HG02973 (cell line): Measurements from ENCODE around the gene MAGI1.
"Not testable (repeated sequence)": the region's sequence is repeated elsewhere in the genome, so short reads cannot be mapped to it uniquely, and the experiment has no call there.

Source experiments
- ATAC-seq: cut with Tn5 transposase; IDR thresholded peaks from one replicate; pipeline ENCODE4 v1.9.1; 2021; ENCODE audit warnings: moderate library complexity; ENCODE audit not compliant: unreplicated experiment

Gene MAGI1

DNA sequence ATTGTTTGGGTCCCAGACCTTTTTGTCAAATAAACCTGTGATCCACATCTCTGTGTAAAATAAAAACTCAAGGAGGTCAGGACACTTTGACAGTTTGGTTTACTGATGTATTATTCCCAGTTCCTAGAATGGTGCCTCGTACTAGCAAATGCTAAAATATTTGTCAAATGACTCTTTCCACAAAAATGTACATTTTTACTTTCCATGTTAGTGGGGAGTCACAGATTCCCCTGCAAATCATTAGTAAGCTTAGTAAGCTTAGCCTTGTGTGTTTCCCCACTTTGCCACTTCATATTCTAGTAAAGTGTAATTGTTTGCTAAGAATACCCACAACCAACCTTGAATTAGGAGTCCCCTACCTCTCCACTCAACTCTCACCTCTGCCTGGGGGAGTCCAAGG lies 2.4 kb upstream of the MAGI1 start:
- ATAC-seq = no peak

DNA sequence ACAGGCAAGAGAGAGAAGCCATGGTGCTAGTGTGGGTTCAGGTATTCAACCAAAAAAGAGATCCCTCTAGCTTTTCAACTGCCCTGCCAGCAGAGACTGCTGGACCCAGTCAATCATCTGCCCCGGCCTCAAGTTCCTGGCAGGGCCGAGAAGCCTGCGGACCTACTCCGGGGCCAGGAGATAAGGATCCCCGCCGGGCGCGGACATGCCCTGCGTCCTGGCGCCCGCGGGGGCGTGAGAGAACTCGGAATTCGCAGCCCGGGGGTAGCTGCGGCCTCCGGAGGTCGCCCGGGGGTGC lies 821 bp upstream of the MAGI1 start:
- ATAC-seq = no peak

DNA sequence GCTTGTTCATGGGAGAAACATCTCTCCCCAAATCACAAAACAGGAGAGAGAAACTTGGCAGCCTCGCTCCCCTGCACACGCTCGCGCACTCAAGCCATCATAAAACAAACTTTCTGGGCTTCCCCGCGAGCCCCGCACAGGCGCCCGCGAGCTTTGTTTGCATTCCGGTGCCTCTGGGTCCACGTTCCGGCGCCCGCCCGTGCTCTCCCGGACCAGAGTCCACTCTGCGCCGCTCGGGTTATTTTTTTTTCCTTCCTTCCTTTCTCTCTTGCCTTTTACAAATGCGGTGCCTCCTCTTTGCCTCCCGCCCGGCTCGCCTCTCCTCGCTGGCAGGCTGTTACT lies 363 bp downstream of the MAGI1 start:
- ATAC-seq = peak; percentile 32

DNA sequence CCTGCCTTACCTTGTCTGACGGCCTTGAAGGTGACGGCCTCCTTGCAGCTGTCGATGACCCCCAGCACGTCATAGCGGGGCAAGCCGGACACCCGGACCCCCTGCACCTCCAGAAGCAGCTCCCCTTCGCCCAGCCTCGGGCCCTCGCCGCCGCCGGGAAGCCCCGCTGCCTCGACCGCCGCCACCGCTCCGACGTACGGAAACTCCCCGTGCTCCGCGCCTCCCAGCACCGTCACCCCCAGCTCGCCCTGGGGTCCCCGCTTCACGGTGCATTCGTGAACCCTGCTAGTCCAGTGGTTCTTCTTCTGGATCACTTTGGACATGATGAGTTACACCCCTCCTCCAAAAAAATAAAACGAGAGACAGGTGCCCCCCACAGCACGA lies 740 bp downstream of the MAGI1 start:
- ATAC-seq = no peak

DNA sequence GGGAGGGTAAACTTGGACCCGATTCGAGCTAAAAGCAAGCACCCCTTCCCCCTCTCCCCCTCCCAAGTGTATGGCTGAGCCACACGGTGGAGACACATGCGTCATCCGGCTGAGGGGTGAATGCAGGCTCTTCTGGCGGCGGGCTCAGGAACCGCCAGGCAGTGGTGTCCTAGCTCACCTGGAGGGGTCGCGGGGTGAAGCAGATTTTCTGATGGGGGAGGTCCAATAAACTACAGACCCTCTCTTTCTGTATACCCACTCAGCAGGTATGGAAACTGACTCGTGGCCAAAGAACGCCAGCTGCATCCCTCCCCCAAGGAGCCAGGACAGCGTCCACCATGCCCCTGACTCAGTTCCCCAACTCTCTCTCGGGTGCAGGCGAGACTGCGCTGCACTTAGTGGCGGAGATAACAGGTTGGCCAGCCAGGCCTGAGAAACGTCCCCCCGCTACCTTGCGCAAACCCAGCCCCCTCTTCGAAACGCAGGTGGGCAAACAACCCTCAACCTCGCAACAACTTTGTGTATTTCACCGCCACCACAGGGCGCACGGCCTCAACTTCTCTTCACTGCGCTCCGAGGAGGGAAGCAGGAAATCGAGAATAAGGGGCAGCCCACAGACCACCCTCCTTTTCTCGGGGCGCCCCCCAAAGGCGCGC lies 1.3 kb downstream of the MAGI1 start:
- no peak for ATAC-seq

DNA sequence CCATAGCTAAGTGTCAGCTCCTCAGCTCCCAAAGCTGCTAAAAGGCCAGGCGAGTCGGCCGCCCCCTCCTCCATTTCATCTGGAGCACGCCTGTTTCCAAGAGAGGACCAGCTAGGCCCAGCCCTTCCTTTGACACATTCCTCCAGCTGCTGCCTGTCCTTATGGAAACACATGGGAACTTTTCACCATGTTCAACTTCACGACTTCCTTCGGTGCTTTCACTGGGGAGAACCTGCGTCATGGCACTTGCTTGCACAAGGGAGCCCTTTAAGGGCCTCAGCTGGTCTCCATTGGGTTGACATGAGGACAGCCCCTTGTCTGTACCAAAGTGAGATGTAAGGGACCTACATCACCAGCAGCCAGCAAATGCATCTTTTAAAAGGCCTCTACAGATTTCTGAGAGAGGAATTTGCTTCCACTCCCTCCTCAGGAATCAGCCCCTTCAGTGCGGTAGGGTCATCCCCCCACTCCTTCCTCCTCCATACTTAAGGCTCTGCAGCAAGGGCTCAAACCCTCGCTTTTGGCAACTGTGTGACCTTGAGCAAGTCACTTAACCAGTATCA lies 2.1 kb downstream of the MAGI1 start:
- no peak for ATAC-seq

DNA sequence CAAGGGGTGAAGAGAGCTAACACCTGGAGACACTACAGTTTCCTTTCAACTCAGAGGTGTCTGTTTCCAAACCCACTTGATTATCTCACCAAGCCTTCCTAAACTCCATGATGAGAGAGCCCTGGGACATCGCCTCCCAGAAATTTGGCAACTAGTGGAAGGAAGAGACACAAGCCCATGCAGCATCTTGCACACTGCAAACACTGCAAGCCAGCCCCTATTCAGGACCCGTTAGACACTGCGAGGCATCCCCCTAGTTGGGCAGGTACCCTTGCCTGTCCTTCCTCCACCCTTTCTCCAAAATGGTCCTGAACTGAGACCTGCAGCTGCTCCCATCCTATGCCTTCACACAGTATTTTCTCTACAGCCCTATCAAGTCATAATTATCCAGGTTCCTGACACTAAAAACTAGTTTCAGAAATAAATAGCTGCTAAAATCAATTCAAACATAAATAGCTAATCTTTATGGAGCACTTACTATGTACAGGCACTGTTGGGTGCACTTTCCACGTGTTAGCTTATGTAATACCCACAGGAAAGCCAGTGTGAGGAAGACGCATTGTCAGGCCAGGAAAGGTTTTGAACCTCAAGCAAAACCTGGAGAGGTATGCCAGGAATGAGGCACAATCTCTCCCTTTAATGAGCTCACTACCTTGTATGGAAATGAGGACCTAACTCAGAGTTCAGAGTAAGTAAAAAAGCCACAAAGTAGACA lies 2.8 kb downstream of the MAGI1 start:
- no peak for ATAC-seq

DNA sequence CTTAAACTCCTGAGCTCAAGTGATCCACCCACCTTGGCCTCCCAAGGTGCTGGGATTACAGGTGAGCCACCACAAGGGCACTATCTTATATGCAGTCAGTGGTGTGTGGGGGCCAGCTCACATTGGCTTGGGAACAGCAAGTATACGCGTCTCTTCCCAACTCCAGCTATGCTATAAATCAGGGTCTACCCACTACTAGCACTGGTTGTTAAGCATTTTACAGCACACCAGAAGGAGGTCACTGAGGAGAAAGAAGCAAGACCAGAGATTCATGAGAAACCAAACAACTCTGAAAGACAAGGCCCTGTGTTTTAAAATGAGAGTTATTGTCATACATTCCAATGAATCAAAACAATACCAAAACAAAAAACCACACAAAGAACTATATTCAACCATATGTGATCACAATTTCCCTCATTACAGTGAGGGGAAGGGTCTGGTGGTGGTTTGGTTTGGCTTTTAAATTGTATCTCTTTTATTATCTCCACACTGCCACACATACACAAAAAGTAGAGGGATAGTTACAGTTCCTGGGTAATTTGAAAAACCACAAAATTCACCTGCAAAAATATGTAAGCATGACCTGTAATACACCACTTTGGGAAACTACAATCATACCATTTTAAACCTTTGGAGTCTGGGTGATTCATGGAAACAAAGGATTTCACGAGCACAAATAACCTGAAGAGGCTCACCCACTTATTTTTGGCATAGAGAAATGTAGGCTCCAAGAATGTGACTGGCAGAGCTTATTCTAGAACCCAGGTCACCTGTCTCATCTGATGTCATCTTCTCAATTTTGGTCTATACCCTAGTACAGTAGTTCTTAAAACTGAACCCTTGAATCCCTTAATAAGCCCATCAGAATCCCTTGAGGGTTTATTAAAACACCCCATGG lies 5.2 kb downstream of the MAGI1 start:
- no peak for ATAC-seq

DNA sequence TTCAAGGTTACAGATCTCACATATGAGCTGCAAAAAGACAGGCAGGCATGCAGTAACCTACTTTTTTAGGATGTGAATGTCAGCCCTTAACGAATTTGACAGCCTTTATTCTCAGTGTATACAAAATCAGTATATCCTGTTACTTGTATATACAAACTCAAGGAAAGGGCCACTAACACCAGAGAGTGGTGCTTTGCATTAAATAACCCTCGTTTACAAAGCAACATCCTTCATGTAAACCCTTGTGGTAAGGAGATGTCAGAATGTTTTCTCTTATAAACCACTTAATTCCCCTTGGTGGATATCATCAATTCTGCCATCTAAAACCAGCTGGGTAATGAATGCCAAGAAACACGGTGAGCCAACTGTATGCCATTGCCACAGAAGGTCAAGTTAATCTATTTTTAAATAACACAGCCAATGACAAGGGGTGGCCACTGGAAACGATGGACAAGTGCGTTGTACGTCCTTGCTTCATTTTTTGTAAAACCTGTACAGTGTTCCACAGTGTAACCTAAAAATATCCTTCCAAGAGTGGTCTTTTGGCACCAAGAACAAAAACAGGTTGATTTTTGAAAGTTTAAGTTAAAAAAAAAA lies 7.5 kb downstream of the MAGI1 start:
- no peak for ATAC-seq

DNA sequence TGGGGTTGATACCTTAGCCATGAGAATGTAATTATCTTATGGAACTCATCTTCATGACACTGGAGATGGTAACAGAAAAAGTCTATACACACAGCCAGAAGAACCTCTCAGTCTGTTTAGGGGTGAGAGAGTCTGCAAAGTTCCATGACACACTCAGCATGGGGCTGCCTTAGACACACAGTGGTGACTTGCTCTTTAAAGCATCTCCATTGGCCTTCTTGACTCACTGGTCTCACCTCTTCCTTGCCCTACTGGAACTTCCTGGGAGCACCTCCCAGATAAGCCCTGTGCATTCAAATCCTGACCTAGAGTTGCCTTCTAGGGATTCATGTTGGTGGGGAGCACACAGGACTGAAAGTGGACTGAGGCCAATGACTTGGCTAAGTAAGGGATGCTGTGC lies 9.3 kb downstream of the MAGI1 start:
- no peak for ATAC-seq

DNA sequence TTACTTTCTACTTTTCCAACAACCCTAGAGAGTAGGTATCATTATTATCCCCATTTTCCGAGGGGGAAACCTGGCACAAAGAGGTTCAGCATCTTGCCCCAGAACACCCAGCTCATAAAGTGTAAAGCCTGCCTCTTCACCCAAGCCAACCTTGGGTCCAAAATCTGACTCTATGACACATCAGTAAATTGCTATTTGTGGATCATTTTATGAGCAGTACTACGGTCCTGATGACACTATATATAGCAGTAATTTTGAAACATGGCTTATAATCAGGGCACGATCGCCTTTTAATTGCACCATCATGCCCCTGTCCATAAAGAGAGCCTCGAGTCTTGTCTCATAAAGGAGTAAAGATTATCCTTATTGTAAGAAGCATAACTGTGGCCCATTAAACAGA lies 9.7 kb downstream of the MAGI1 start:
- ATAC-seq = no peak

DNA sequence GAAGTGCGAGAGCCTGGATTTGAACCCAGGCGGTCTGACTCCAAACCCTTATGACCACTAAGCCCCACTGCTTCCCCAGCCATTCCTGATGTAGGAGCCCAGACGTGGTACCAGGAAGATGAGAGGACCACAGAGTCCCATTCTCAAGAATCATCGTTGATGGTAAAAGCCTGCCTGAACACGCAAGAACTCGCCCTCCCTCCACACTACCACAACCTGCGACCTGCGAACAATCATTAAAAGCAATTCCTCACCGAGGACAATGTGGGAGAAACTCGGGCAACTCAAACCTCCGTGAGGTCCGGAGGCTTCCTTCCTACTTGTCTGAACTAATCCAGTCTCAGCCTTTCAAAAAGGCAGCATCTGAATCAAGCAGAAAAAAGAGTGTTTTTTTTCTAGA lies 10.3 kb downstream of the MAGI1 start:
- no peak for ATAC-seq

DNA sequence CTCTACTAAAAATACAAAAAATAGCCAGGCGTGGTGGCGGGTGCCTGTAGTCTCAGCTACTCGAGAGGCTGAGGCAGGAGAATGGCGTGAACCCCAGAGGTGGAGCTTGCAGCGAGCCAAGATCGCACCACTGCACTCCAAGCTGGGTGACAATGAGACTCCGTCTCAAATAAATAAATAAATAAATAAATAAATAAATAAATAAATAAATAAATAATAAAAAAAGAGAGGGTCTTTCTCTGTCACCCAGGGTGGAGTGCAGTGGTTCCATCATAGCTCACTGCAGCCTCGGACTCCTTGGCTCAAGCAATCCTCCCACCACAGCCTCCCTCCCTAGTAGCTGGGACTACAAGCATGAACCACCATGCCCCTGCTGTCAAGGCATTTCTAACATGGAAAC lies 11.6 kb downstream of the MAGI1 start:
- not testable (repeated sequence) for ATAC-seq

DNA sequence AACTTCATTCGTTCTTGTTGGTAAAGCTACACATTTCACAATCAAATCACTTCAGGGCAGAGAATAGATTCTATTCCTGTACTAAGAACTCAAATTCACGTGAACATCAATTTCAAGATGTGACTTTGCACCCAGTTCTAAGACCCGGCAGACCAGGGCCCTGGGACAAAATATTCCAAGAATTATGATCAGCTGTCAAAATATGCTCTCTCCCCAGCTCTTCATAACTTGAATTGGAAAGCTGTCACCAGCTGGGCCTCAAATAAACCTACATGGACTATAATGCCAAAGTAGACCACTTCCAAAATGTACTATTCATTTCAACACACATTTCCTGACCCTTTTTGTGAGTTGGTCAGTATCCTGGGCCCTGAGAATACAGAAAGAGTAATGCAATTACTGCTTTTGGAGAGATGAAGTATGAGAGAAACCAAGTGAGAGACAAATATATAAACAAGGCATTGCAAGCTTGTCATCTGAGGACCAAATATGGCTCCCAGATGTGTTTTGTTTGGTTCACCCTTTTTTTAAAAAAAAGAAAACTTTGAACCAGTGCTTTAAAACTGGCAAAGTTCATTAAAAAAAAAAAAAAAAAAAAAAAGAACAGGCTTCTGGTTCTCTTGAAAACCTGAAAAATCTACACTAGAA lies 14.9 kb downstream of the MAGI1 start:
- no peak for ATAC-seq

DNA sequence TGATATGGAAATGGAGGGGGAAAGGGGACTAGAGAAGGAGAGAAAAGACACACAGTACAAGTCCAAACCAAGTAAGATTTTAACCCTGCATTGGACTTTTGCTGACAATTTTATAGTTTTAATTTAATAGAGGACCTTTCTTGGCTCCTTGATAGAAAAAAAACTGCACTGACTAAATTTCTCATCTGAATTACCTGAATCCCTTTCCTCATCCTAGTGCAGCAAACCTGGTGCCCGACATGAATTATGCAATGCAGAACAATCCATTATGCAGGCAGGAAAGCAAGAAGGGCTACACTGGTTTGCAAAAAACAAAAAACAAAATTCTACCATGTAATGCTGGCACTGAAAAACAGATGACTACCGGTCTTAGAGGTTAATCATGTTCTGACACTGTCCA lies 15.5 kb downstream of the MAGI1 start:
- ATAC-seq = no peak

DNA sequence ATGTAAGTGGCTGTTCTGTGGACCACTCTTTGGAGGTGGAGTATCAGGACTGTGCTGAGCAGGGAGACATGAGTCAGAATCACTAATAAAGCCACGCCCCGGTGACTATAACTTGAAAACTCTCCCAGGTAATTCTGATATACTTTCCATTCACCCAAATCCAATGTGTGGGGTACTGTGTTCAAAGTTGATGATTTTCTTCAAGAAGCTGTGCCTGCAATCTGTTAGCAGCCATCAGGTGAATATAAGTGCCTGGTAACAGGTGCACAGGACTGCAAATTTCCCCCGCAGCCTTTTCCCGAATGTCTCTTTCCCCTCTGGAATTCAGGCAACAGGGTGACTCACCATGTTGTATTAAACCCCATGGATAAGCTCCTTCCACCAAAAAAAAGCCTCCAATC lies 17.0 kb downstream of the MAGI1 start:
- no peak for ATAC-seq

DNA sequence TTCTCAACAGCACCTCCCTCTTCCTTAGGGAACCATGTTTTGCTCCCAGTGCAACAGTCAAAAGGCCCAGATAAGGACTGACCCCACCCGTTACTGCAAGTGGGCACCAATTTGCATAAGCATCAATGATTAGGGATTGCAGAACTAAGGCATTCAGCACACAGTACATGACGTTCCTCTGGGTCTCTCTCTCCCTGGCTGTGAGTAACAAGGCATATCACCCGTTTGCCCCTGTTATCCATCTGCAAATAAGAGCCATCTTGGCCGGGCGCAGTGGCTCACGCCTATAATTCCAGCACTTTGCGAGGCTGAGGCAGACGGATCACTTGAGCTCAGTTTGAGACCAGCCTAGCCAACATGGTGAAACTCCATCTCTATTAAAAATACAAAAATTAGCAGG lies 18.8 kb downstream of the MAGI1 start:
- ATAC-seq = no peak

DNA sequence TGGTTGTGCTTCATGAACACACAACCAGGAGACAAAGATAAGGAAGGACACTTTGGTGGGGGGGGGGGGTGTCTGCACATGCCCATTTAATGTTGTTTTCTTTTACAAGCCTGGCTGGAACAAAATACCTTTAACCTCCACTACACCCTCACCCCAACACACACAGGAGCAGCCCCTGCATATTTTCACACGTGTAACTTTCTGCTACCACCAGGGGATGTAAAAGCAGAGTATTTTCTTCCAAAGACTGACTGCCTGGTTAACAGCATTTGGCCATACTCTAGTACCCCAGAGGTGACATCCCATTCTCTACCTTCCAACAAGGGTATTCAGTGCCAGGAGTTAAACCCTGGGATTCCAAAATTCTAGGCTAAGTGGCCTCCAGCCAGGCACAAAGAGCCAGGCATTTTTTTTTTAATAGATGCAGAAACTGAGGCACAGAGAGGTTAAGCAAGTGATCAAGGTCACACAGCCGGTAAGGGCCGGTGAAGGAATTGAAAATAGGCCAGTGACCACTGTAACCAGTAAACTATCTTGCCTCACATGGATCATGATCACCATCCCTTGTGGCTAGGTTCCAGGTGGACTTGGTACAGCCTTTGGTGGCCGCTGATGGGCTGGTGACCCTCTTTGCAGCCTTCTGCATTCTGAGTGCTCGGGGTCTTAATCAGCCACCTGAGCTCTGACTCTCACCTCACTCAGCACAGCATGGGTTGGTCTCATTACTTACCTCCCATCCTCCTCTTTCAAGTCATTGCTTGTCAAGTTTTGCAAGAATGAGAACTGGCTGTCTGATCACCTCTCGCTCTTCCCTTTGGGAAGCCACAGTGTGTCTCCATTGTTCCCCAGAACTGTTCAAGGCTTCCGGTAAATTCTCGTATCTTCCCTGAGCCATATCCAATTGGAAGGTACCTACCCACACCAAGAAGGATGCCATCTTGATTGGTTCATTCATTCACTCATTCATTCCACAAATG lies 20.4 kb downstream of the MAGI1 start:
- ATAC-seq = no peak

DNA sequence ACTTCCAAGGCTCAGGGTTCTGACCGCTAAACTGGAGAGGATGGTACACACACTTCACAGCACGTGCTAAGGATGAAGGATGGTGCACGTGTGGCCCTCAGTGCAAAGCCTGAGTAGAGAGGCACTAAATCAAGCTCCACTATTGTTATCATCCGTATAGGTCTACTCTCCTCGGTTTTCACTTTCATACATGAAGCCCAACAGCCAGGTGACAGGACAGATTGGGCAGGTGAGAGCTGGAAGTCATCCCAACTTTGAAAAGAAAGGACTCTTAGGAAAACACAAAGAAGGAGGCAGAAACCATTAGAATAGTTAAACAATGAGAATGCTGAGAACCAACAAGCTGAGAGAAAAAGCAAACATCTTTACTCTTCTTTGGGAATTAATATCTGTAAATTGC lies 21.1 kb downstream of the MAGI1 start:
- ATAC-seq = no peak

DNA sequence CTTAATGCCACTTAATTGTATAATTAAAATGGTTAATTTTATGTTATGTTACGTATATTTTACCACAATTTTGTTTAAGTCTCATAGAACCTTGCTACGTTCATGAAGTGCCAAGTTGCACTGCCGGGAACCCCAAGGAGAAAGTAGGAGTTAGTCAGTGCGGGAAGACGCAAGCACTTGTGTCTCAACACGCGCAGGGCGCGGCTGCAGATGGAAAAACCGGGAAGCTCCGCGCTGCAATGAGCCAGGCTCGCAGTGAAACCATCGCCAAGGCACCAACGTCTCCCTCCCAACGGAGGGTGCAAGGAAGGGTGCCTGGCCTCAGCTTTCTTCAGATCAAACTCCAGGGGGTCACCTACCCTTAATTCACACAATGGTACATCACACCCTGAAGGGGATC lies 21.6 kb downstream of the MAGI1 start:
- no peak for ATAC-seq
